ENCODE results near the gene FAM171A2.

DNA sequence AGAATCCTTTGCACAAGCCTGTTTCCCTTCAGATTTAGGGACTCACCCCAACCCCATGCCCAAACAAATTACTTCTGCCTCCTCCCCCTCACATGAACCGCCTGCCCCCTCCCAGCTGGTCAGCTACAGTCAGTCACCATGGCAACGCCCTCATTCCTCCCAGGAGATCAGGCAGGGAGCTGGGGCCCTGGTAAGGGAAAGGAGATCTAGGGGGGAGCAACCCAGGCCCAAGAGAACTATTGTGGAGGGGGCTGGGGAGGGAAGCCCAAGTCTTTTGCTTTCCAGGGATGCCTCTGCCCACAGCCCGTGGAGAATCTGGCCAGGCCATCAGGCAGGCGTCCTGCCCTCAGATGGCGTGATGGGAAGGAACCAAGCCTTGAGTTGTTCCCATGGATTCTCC lies 2.8 kb downstream of the FAM171A2 start:
- TF ChIP-seq, protein P1, sequence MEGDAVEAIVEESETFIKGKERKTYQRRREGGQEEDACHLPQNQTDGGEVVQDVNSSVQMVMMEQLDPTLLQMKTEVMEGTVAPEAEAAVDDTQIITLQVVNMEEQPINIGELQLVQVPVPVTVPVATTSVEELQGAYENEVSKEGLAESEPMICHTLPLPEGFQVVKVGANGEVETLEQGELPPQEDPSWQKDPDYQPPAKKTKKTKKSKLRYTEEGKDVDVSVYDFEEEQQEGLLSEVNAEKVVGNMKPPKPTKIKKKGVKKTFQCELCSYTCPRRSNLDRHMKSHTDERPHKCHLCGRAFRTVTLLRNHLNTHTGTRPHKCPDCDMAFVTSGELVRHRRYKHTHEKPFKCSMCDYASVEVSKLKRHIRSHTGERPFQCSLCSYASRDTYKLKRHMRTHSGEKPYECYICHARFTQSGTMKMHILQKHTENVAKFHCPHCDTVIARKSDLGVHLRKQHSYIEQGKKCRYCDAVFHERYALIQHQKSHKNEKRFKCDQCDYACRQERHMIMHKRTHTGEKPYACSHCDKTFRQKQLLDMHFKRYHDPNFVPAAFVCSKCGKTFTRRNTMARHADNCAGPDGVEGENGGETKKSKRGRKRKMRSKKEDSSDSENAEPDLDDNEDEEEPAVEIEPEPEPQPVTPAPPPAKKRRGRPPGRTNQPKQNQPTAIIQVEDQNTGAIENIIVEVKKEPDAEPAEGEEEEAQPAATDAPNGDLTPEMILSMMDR (conservative IDR thresholded peaks at IDR 0.05), result no peak
- no peak for TF ChIP-seq ZFX (IDR thresholded peaks at IDR 0.05)

Data from C4-2B (cell line).